Stimulated activated CD8-positive, alpha-beta memory T cell treated with anti-CD3 and anti-CD28 coated beads, Interleukin-4, amount 100 ng/mL, for 1 hour (primary cell): ENCODE measurements around the gene EXOC5.
"Not testable (repeated sequence)": the region's sequence is repeated elsewhere in the genome, so short reads cannot be mapped to it uniquely, and the experiment has no call there.

Experiments used
- DNase-seq, 2 donors: peaks; one replicate each; pipeline ENCODE4 v3.0.0-alpha.2; 2020; ENCODE audit warnings: low read depth in 2 of 2, low spot score in 1 of 2

Gene EXOC5

GRCh38 chr14:57258221-57258620, 10.5 kb downstream of the EXOC5 start:
- not testable (repeated sequence) for DNase-seq

DNA sequence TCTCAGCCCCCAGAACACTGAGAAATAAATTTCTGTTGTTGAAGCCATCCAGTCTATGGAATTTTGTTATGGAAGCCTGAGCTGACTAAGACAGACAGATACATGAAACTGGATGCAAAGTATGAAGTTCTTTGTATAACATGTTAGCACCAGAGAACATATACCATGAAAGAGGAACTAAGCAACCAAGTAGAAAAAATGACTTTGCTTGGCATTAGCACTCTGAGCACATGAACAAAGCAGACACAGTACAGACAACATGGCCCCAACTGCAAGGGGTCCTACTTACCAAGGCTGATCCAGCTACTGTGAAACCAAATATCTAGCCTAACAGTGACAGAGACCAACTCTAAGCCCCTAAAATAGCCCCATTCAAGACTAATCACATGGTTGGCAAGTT, 13.8 kb downstream of the EXOC5 start:
- no peak for DNase-seq

DNA sequence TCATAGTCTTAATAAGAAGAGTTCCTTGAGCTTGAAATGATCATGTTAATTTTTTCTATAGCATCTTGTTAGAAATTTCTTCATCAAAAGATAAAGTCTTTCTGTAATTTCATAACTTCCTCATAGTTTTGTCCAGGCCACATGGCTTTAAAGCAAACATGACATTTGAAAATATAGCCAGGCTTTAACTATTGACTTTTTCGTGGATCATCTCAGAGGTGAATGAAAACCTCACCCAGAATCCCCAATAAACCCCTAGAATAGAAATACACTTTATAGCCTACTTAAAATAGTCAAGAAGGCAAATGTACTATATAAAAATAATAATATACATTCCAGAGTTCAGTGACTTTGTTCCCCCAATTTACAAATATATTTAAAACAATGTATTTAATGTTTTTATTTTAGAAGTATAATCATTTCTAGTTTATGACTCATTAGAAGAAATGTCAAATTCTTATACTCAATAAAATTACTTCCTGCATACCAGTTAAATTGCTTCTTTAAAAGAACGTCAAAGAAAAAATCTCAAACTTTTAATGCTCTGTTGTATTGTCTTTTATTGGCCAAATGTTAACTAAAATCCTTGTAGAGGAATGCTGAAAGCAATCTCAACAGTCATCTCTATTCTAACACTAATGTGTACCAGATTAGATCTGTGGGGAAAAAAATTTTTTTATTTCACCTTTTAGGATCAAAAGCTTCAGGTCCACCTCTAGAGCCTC, 21.6 kb downstream of the EXOC5 start:
- no peak for DNase-seq

GRCh38 chr14:57245941-57246340, 22.8 kb downstream of the EXOC5 start:
- no peak for DNase-seq

- no peak for DNase-seq
Observed at GRCh38 chr14:57244106-57244505, 24.6 kb downstream of the EXOC5 start.

- DNase-seq, result no peak
Observed at GRCh38 chr14:57243320-57243719, 25.4 kb downstream of the EXOC5 start.

- DNase-seq, result not testable (repeated sequence)
Observed at GRCh38 chr14:57240115-57240514, 28.6 kb downstream of the EXOC5 start.

- DNase-seq, result no peak
Observed at GRCh38 chr14:57232006-57232405, 36.7 kb downstream of the EXOC5 start.

GRCh38 chr14:57228320-57228719, 40.4 kb downstream of the EXOC5 start:
- DNase-seq, result not testable (repeated sequence)

- DNase-seq, result no peak
Observed at GRCh38 chr14:57227083-57227482, 41.6 kb downstream of the EXOC5 start.

DNA sequence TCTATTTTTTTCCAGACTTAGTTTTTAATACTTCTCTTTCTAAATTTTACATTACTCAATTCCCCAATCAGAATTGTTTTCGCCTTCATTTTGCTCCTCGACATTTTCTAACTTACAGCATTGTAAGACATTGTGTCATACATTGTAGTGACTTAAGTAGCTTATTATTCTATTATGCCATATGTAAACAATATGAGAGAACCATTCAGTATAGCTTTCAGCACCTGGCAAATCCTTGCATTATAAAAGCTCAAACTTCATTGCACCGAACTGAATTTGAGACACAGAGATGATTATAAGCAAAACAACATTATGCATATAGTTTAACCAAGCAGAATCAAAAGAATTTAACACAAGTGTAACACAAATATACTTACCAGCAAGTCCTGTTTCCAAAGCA, 46.8 kb downstream of the EXOC5 start:
- DNase-seq, result no peak

GRCh38 chr14:57212919-57213318, 55.8 kb downstream of the EXOC5 start:
- DNase-seq, result no peak

DNA sequence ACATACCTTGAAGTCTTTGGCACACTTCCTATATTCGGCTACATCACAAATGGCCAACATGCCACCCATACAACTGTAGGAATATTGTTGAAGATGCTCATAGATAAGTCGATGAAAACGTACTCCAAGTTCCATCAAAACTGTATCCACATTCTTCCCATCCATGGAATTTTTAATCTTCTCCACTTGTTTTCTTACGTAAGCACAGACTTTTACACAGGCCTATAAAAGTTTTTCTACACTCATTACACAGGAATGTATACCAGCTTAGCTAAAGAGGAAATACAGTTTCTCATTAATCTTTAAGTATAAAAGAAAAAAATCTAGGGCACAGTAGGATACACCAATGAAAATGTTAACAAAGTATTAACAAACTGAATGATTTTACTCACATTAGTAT, 59.1 kb downstream of the EXOC5 start:
- no peak for DNase-seq

DNA sequence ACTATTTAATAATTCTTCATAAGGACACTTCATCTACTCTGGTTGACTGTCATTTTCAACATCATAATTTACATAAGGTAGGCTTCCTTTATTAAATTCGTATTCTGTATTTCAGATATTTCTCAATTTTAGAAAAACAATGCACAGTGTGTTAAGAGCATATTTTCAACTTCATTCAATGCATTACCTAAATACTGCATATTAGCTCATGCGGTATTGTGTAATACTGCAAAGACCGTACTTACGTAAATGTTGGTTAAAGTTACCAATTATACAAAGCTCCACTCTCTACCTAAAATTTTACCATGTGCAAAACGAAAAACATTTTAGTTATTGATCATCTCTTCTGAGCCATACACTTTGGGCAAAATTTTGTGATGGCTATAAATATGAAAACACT, 62.8 kb downstream of the EXOC5 start:
- no peak for DNase-seq

DNA sequence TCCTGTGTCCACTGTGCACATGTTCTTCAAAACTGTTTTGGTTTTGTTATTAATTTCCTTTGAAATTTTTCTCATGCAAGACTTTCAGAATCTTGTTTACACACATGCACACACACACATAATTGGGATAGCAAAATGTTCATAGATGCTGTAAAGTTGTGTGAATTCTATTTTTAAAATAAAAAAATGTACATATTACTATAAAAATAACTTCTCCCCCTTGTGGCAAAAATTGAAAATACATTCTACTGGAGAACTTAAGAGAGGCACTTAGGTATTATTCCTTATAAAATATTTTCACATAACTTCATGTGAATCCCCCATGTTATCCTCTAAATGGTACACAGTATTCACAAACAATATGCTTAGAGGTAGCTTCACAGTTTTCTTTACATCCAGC, 66.0 kb downstream of the EXOC5 start:
- not testable (repeated sequence) for DNase-seq

DNA sequence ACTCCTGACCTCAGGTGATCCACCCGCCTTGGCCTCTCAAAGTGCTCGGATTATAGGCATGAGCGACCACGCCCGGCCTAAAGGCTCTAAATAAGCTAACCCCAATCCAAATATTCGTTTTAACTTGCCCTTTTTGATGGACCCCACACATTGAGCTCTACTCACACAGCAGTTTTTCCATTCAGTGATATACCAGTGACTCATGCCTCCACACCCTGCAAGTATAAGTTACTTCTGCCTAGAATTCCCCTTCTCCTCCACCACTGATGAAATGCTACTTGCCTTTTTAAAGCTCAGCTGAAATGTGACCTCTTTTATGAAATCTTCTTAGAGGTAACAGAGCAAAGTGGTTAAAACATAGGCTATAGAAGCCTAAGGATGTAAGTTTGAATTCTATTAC, 68.8 kb downstream of the EXOC5 start:
- DNase-seq, result no peak

DNA sequence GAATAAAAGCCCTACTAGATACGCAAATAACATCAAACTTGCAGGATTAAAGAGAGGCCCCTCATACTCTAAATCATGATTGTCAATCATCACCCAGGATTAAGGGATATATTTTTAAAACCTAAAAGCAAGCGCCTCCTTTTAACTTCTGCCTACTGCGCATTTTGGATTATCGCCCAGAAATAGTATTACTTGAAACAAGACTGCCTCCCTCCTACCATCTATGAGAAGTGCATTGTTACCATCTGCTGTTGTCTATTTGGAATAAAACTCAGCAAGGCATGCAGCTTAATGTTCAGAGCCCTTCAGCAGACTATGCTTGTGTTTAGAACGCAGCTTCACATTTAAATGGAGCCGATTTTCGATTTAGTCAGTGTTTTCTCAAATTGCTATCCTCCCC, 79.6 kb downstream of the EXOC5 start:
- no peak for DNase-seq

GRCh38 chr14:57182760-57183503, 85.8 kb downstream of the EXOC5 start:
- DNase-seq, result no peak

DNA sequence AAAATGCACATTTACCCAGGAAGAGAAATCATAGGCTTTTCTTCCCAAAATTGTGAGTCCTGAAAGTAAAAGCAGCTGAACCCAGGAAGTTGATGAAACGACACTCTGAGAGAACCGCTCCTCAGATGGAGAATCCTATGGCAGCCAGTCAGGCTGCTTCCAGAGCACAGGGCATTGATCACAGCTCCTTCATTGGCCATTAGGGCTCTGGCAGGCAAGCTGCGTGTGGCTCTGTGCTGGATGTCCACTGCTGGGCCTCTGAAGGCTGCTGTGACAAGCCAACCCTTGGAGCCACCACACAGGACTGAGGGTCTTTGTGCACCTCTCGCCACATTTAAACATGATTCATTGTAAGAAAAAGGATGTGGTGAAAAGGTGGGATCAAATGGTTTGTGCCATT, 89.4 kb downstream of the EXOC5 start:
- no peak for DNase-seq

- DNase-seq, result no peak
Observed at GRCh38 chr14:57174466-57174865, 94.2 kb downstream of the EXOC5 start.

GRCh38 chr14:57171903-57172302, 96.8 kb downstream of the EXOC5 start:
- no peak for DNase-seq

DNA sequence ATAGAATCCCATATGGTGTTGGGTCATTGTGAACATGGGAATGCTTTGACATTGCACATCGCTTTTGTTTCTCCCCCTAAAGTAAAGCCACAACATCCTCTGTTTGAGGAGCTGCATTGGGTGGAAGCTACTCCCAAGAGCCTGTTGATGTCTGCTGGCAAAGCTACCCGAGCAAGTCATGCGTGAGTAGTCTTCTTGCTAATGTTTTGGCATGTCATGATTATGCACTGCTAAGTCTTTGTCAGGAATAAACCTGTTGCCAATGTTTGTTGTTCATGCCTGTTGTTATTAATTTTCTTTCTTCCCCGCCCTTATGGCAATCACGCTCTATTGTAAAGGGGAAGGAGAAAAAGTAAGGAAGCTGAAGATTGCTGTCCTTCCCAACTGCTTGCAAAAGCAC, 97.3 kb downstream of the EXOC5 start:
- no peak for DNase-seq

- no peak for DNase-seq
Observed at GRCh38 chr14:57169901-57170300, 98.8 kb downstream of the EXOC5 start.
